Panc1 (cell line): Measurements from ENCODE around the gene GRM2. TPM values are rescaled to one million over a fixed set of nuclear protein-coding genes. Genes with fewer than 3 reads are reported as not detected.

Experiments
- ATAC-seq: fragments of 200-7000 bp; cut with Tn5 transposase; 2 replicates; pipeline ENCODE4 v1.9.1; 2020; ENCODE audit warnings: mild to moderate bottlenecking, moderate library complexity
- BruUV-seq: library from RNA; stranded (reverse); fragments of 400-500 nt; replicated peaks from 2 replicates; lab custom pipeline; 2021; lab: Mats Ljungman, UMichigan
- CTCF ChIA-PET: fragments of 300-600 bp; sonication (Branson Sonifier 250); formaldehyde crosslinking; loops from one replicate; lab custom pipeline; 2022; ENCODE audit warnings: antibody characterized with exemption; lab: Charles Lee
- POLR2A ChIA-PET: fragments of 300-600 bp; sonication (Branson Sonifier 250); formaldehyde crosslinking; loops from one replicate; lab custom pipeline; 2022; ENCODE audit warnings: antibody characterized with exemption; lab: Charles Lee
- DNase-seq: peaks from one replicate; pipeline ENCODE4 v3.0.0-alpha.2; 2010; ENCODE audit warnings: low read depth, low spot score
- H3K27ac ChIP-seq: 2 replicates; pipeline ENCODE4 v1.5.1; 2011; ENCODE audit warnings: mild to moderate bottlenecking, low read length, inconsistent platforms
- H3K27me3 ChIP-seq: fragments of 200-500 bp; sonication (Bioruptor generic); 2 replicates; pipeline ENCODE4 v1.6.0; 2014; ENCODE audit warnings: low read length, inconsistent platforms; ENCODE audit not compliant: control insufficient read depth, insufficient read depth
- H3K36me3 ChIP-seq: fragments of 200-500 bp; sonication (Bioruptor generic); 2 replicates; pipeline ENCODE4 v1.5.1; 2014; ENCODE audit warnings: inconsistent platforms, mild to moderate bottlenecking, low read length, moderate library complexity; ENCODE audit not compliant: control insufficient read depth, insufficient read depth
- H3K4me1 ChIP-seq: 2 replicates; pipeline ENCODE4 v1.5.1; 2011; ENCODE audit warnings: inconsistent platforms, mild to moderate bottlenecking, low read length, moderate library complexity; ENCODE audit not compliant: control insufficient read depth, insufficient read depth
- H3K4me3 ChIP-seq, 2 experiments: 2 replicates each; pipeline ENCODE4 v1.5.1; 2011 to 2012; ENCODE audit warnings: low read depth in 2 of 2, low read length in 2 of 2, mild to moderate bottlenecking in 2 of 2, inconsistent platforms in 1 of 2, moderate library complexity in 1 of 2
- H3K9me3 ChIP-seq: fragments of 200-500 bp; sonication (Bioruptor generic); 2 replicates; pipeline ENCODE4 v1.5.1; 2014; ENCODE audit warnings: low read depth, mild to moderate bottlenecking, inconsistent platforms, low read length, moderate library complexity; ENCODE audit not compliant: control insufficient read depth, insufficient read depth
- POLR2AphosphoS5 ChIP-seq: IDR thresholded peaks from 2 replicates; pipeline ENCODE4 v1.6.1; 2012; ENCODE audit warnings: mild to moderate bottlenecking, low read depth, low read length, moderate library complexity
- SIN3A ChIP-seq: IDR thresholded peaks from 2 replicates; pipeline ENCODE4 v1.6.1; 2012; ENCODE audit warnings: low read depth, mild to moderate bottlenecking, low read length, moderate library complexity, borderline replicate concordance; ENCODE audit not compliant: insufficient read depth
- TCF7L2 ChIP-seq: IDR thresholded peaks from 2 replicates; pipeline ENCODE4 v1.6.1; 2011; ENCODE audit warnings: mild to moderate bottlenecking, low read depth, low read length, inconsistent platforms
- in situ Hi-C: cut with HindIII; loops from 2 replicates; pipeline ENCODE4 v1.10.0; 2016; ENCODE audit warnings: low sequenced_read_pairs, low pct_unique_long_range_greater_than_20kb
- intact Hi-C: fragments of 100-400 bp; cut with micrococcal nuclease; formaldehyde crosslinking; loops from one replicate; pipeline ENCODE4 v1.10.0; 2022; ENCODE audit not compliant: unreplicated experiment
- total RNA-seq: library from RNA; stranded (reverse); gene quantifications from one replicate; pipeline ENCODE4 v1.2.1, GENCODE V29; 2021; ENCODE audit not compliant: unreplicated experiment
- TF ChIP-seq, protein P1 (sequence below), 2 experiments: IDR thresholded peaks; 2 replicates each; pipeline ENCODE4 v1.6.1; 2011 to 2012; ENCODE audit warnings: low read depth in 2 of 2, control low read depth in 1 of 2, low read length in 1 of 2, mild to moderate bottlenecking in 1 of 2, moderate library complexity in 1 of 2; ENCODE audit not compliant: insufficient read depth in 1 of 2
- TF ChIP-seq, protein P2 (sequence below): fragments of 450-650 bp; IDR thresholded peaks from 2 replicates; pipeline ENCODE4 v1.5.1; 2017; ENCODE audit warnings: mild to moderate bottlenecking

The GRM2 gene
- total RNA-seq, 1 experiment from 2014 or later = 0.21 TPM

DNA sequence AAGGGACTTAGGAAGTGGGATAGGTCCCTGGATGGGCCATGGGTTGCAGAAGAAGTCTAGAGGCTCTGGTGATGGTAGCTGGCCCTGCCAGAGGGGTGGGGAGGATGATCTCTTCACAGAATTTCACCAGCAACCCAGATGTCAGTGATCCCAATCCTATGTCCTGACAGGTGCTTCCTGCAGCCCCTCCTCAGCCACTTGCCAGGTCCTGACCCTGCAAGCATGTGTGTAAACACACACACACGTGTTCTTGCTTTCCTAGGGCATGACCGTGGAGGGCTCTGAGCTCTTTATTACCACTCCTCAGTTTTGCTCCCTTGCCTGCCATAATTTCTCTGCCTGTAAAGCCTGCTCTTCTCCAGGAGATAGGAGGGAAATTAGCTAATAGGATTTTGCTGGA, 23.3 kb upstream of the GRM2 start:
- TF ChIP-seq, protein P1, sequence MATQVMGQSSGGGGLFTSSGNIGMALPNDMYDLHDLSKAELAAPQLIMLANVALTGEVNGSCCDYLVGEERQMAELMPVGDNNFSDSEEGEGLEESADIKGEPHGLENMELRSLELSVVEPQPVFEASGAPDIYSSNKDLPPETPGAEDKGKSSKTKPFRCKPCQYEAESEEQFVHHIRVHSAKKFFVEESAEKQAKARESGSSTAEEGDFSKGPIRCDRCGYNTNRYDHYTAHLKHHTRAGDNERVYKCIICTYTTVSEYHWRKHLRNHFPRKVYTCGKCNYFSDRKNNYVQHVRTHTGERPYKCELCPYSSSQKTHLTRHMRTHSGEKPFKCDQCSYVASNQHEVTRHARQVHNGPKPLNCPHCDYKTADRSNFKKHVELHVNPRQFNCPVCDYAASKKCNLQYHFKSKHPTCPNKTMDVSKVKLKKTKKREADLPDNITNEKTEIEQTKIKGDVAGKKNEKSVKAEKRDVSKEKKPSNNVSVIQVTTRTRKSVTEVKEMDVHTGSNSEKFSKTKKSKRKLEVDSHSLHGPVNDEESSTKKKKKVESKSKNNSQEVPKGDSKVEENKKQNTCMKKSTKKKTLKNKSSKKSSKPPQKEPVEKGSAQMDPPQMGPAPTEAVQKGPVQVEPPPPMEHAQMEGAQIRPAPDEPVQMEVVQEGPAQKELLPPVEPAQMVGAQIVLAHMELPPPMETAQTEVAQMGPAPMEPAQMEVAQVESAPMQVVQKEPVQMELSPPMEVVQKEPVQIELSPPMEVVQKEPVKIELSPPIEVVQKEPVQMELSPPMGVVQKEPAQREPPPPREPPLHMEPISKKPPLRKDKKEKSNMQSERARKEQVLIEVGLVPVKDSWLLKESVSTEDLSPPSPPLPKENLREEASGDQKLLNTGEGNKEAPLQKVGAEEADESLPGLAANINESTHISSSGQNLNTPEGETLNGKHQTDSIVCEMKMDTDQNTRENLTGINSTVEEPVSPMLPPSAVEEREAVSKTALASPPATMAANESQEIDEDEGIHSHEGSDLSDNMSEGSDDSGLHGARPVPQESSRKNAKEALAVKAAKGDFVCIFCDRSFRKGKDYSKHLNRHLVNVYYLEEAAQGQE (IDR thresholded peaks at IDR 0.05; ENCODE audit: insufficient read depth in 1 of 2, low read depth in 2 of 2, low read length in 1 of 2) = no peak
- TF ChIP-seq POLR2AphosphoS5 (no peak), TCF7L2 (no peak), SIN3A (no peak)
- TF ChIP-seq, protein P2, sequence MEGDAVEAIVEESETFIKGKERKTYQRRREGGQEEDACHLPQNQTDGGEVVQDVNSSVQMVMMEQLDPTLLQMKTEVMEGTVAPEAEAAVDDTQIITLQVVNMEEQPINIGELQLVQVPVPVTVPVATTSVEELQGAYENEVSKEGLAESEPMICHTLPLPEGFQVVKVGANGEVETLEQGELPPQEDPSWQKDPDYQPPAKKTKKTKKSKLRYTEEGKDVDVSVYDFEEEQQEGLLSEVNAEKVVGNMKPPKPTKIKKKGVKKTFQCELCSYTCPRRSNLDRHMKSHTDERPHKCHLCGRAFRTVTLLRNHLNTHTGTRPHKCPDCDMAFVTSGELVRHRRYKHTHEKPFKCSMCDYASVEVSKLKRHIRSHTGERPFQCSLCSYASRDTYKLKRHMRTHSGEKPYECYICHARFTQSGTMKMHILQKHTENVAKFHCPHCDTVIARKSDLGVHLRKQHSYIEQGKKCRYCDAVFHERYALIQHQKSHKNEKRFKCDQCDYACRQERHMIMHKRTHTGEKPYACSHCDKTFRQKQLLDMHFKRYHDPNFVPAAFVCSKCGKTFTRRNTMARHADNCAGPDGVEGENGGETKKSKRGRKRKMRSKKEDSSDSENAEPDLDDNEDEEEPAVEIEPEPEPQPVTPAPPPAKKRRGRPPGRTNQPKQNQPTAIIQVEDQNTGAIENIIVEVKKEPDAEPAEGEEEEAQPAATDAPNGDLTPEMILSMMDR = no peak
- in situ Hi-C loops = no loop called here
- ChIA-PET POLR2A (no interaction called here), CTCF (interaction anchor here (0.6 kb wide), 1 partner anchor 102 kb away, joined by 3 read pairs; no protein-coding TSS in a partner anchor)
- no TSS peak for BruUV-seq
- ATAC-seq (no peak), DNase-seq (no peak)
- intact Hi-C loops = loop anchor here (5.0 kb wide), 1 partner anchor 181 kb away; the partner anchor contains the start of gene DCAF1
- Histone ChIP-seq H3K27ac (no peak overlapping the region), H3K4me1 (no peaks in the 10 kb centered on the region), H3K4me3 (no peak overlapping the region), H3K9me3 (no peaks in the 10 kb centered on the region), H3K36me3 (no peaks in the 10 kb centered on the region), H3K27me3 (no peaks in the 10 kb centered on the region)

DNA sequence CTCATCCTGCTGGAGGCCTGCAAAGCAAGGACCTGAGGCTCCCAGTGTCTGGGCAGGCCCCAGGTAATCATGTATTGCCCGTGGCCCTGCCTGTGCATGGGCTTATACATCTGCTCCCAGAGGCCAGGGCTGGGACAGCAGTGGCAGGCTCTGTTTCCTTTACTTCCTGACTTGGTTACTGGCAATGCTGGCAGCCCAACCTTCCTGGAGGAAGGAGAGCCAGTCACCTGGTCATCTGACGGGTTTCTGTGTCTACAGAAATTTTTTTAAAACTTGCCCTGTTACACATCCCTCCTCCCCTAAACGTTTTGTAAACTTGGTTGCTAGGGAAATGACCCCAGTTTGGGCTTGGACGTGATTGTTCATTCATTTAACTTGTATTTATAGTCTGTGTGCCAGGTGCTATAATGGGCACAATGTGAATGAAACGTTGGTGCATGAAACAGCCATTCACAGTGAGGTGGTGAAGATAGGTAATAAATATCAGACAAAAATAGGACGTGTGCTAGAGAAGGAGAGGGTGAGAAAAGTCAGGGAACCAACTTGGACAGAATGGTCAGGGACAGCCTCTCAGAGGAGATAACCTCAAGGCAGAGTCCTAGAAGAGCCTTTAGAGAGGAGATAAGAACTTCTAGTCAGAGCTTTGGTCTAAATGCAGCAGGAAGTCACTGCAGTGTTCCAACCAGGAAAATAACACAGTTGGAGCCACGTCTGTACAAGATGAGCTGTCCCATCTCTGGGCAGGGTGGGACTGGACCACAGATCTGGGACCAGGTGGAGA, 21.7 kb upstream of the GRM2 start:
- DNase-seq (no peak), ATAC-seq (no peak)
- H3K27ac ChIP-seq = no peak overlapping the region
- no peaks in the 10 kb centered on the region for H3K4me1 ChIP-seq
- no peaks in the 10 kb centered on the region for H3K27me3 ChIP-seq
- H3K9me3 ChIP-seq = no peaks in the 10 kb centered on the region
- intact Hi-C loops = loop anchor here (5.0 kb wide), 1 partner anchor 183 kb away; the partner anchor contains the start of gene DCAF1
- in situ Hi-C loops = no loop called here
- CTCF ChIA-PET = no interaction called here
- BruUV-seq = no TSS peak
- no peaks in the 10 kb centered on the region for H3K36me3 ChIP-seq
- no peak for TF ChIP-seq TCF7L2
- TF ChIP-seq, protein P1 (IDR thresholded peaks at IDR 0.05; ENCODE audit: insufficient read depth in 1 of 2, low read depth in 2 of 2, low read length in 1 of 2) = no peak
- TF ChIP-seq, protein P2 = no peak
- no peak for TF ChIP-seq SIN3A
- TF ChIP-seq POLR2AphosphoS5 = no peak
- POLR2A ChIA-PET = no interaction called here
- H3K4me3 ChIP-seq = no peak overlapping the region
